Effector memory CD8-positive, alpha-beta T cell (primary cell): ENCODE data around the gene RHBDF2.

ENCODE experiments used
- ATAC-seq: fragments of 150-1000 bp; cut with Tn5 transposase; replicated peaks from 2 replicates; pipeline ENCODE4 v1.10.0; 2021; ENCODE audit warnings: mild to moderate bottlenecking, moderate library complexity
- DNase-seq, 3 experiments: peaks; one replicate each; pipeline ENCODE4 v3.0.0; 2021
- H3K27ac Mint-ChIP-seq, 2 donors: one replicate each; pipeline ENCODE4 v1.8.0; 2022; ENCODE audit warnings: mild to moderate bottlenecking in 2 of 2, mixed read lengths in 2 of 2, moderate library complexity in 2 of 2
- H3K27me3 Mint-ChIP-seq, 2 donors: one replicate each; pipeline ENCODE4 v1.8.0; 2022; ENCODE audit warnings: mixed read lengths in 2 of 2
- H3K36me3 Mint-ChIP-seq: one replicate; pipeline ENCODE4 v1.8.0; 2022; ENCODE audit warnings: mild to moderate bottlenecking, moderate library complexity, mixed read lengths; ENCODE audit not compliant: insufficient read depth
- H3K4me1 Mint-ChIP-seq, 2 donors: one replicate each; pipeline ENCODE4 v1.8.0; 2022; ENCODE audit warnings: low read depth in 2 of 2, mixed read lengths in 2 of 2
- H3K4me3 Mint-ChIP-seq, 2 donors: one replicate each; pipeline ENCODE4 v1.8.0; 2022; ENCODE audit warnings: mild to moderate bottlenecking in 2 of 2, mixed read lengths in 2 of 2, moderate library complexity in 2 of 2
- H3K9me3 Mint-ChIP-seq, 2 donors: one replicate each; pipeline ENCODE4 v1.8.0; 2022; ENCODE audit warnings: mixed read lengths in 2 of 2

Gene RHBDF2

DNA sequence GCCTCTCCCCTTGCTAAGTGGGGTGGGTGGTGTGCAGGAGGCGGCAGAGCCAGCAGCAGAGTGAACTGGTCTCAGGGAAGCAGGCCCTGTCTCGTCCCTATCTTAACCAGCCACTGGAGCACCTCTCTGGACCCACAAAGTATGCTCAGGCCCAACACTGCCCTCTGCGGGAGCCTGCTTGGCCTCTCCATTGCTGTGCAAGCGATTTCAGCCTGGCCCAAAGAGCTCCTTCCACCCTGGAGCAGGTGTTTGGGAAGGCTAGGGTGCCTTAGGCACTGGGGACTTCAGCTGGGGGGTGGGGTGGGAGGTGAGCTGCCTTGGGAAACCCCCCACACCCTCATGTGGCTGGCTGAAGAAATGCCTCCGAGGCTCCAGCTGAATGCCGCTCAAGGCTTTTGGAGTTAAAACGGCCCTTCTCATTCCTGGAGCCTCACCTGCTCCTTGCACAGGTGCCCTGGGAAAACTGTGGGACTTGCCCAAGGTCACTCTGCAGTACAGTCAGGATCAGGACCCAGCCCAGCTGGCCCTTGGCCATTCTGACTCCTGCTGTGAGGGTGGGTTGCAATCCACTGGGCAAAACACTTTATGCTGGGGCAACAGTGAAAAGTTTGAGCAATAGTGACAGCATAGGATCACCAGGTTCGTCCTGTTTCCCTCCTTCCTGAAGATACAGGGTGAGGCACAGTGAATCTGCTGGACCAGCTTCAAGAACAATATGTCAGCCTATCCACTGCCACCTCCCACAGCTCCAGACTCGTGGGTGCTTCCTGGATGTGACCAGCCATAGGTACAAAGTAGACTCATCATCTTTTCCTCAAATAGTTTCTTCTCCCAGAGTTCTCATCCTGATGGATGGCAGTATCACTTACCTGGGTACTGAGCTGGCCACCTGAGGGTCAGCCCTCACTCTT lies 42.4 kb downstream of the RHBDF2 start:
- H3K27me3 Mint-ChIP-seq: peaks cover 0 to 13% of the 10 kb centered on the region in 2 donors
- peaks cover 3% of the 10 kb centered on the region for H3K36me3 Mint-ChIP-seq
- ATAC-seq: no peak
- H3K27ac Mint-ChIP-seq: no peak overlapping the region
- H3K9me3 Mint-ChIP-seq: no peaks in the 10 kb centered on the region
- no peak overlapping the region for H3K4me3 Mint-ChIP-seq
- no peaks in the 10 kb centered on the region for H3K4me1 Mint-ChIP-seq
- no peak for DNase-seq

DNA sequence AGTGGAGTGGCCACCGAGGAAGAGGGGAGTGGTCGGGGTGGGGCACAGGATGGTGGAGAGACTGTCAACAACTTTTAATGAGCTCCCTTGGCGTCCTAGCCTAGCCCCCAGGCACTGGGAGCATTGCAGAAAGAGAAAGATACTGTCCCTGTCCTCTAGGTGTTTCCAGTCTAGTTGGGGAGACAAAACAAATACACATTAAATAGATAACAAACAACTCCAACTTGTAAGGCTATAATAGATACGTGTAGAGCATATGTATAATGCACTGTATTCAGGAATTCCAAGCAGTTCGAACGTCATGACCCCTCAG lies 47.8 kb downstream of the RHBDF2 start:
- Mint-ChIP-seq H3K9me3 (no peaks in the 10 kb centered on the region), H3K36me3 (peaks cover 10% of the 10 kb centered on the region), H3K27ac (peak overlapping the region; percentile 85 to 94), H3K4me1 (peaks cover 23 to 34% of the 10 kb centered on the region in 2 donors), H3K27me3 (no peaks in the 10 kb centered on the region), H3K4me3 (peak overlapping the region; percentile 85 to 88)
- no peak for DNase-seq
- no peak for ATAC-seq

DNA sequence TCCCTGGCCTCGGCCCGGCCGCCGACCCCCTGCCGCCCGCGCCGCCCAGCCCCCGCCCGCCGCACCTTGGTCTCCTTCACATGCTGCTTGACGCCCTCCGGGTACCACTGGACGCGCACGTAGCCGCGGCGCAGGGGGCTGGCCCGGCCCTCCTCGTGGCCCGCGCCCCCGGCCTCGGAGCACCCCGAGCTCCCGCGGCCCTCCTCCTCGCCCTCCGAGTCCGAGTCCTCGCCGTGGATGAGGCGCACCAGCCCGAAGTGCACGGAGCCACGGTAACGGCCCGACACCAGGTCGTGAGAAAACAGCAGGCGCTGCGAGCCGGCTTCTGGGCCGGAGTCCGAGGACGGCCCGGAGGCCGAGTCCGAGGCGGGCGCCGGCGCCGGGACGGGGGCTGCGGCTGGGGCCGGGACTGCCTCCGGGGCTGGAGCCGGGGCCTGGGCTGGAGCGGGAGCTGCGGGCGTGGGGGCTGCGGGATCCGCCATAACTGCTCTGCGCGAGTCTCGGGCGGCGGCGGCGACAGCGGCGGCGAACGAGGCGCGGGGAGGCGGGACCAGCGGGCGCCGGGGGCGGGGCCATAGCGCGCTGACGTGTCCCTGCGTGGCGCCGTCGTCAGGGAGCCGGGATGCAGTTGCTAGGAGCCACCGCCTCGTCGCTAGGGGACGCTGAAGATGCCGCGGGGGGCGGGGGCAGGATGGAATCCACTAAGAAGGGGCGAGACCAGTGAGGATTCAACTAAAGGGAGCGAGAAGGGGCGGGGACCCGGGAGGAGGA lies 48.4 kb downstream of the RHBDF2 start, which contains the start of gene UBE2O:
Gene UBE2O (minus strand): TSS at position 493 of the 771 bp plus-strand sequence. CDS start 11 bp downstream, at position 482.
- peaks cover 10% of the 10 kb centered on the region for H3K36me3 Mint-ChIP-seq
- H3K4me1 Mint-ChIP-seq: peaks cover 25 to 39% of the 10 kb centered on the region in 2 donors
- peak; percentile 92 for ATAC-seq
- no peaks in the 10 kb centered on the region for H3K9me3 Mint-ChIP-seq
- peak within 1 kb of the TSS; percentile 85 to 88 for H3K4me3 Mint-ChIP-seq
- peak; percentile 93 to 96 (median 96) for DNase-seq
- peak within 1 kb of the TSS; percentile 85 to 94 for H3K27ac Mint-ChIP-seq
- H3K27me3 Mint-ChIP-seq: no peaks in the 10 kb centered on the region

DNA sequence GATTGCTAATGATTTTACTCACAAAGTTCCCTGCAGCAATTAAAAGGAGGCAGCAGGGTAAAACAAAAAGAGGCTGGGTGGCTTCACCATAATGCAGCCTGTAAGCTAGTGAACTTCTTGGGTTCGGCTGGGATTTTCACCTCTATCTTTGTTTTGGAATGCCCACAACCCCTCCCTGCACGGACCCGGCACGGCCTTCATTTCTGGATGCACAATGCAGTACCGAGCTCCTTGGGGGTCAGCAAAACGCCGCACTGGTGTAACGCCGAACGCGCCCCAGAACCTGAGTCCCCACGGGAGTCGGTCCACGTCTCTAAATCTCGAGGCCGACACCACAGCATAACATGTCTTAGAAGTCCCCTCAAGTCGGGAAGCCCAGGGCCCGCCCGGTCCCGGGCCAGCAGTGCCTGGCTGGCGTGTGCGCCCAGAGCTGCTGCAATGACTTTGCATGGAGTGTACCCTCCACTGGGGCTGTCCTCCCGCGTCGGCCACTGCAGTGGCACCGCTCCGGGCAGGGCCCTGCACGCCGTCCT lies 49.0 kb downstream of the RHBDF2 start:
- H3K4me3 Mint-ChIP-seq: peak overlapping the region; percentile 85 to 88
- no peaks in the 10 kb centered on the region for H3K27me3 Mint-ChIP-seq
- no peaks in the 10 kb centered on the region for H3K9me3 Mint-ChIP-seq
- peaks cover 10% of the 10 kb centered on the region for H3K36me3 Mint-ChIP-seq
- H3K4me1 Mint-ChIP-seq: peaks cover 31 to 42% of the 10 kb centered on the region in 2 donors
- peak overlapping the region; percentile 51 to 52 for H3K27ac Mint-ChIP-seq
- no peak for DNase-seq
- ATAC-seq: peak; percentile 20

DNA sequence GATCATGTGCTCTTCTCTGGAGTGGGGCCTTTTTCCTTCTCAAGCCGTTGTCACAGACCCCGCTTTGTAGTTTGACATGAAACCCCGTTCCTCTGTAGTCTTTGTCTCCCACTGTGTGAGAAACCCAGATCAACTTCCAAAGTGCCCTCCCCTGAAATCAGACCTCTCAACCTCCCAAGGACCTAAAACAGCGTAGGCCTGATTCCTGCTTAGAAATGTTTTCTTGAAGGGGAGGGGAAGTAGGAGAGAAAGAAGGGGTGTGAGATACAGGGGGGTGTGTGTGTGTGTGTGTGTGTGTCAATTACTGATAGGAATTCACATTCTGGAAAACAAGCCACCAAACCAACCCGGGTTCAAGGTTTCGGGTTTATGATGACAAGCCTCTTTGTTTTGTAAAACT lies 49.7 kb downstream of the RHBDF2 start:
- no peak for ATAC-seq
- H3K36me3 Mint-ChIP-seq: peaks cover 10% of the 10 kb centered on the region
- no peak for DNase-seq
- no peaks in the 10 kb centered on the region for H3K27me3 Mint-ChIP-seq
- H3K4me3 Mint-ChIP-seq: peak overlapping the region; percentile 85 to 88
- no peaks in the 10 kb centered on the region for H3K9me3 Mint-ChIP-seq
- peak overlapping the region in 1 of 2 donors; percentile 52 for H3K27ac Mint-ChIP-seq
- H3K4me1 Mint-ChIP-seq: peaks cover 35 to 42% of the 10 kb centered on the region in 2 donors

DNA sequence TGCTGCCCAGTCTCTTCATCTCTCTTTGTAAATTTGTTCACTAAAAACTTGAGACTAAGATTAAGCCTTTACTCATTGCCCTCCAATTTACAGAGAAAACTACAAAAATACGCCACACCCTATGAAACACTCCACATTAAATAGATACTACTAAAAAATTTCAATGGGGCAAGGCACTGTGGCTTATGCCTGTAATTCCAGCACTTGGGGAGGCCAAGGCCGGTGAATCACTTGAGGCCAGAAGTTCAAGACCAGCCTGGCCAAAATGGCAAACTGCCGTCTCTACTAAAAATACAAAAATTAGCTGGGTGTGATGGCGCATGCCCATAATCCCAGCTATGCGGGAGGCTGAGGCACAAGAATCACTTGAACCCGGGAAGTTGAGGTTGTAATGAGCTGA lies 52.1 kb downstream of the RHBDF2 start:
- Mint-ChIP-seq H3K27me3 (no peaks in the 10 kb centered on the region), H3K4me3 (no peak overlapping the region), H3K36me3 (peaks cover 12% of the 10 kb centered on the region), H3K9me3 (no peaks in the 10 kb centered on the region), H3K27ac (no peak overlapping the region), H3K4me1 (peaks cover 53 to 65% of the 10 kb centered on the region in 2 donors)
- DNase-seq (no peak), ATAC-seq (no peak)

DNA sequence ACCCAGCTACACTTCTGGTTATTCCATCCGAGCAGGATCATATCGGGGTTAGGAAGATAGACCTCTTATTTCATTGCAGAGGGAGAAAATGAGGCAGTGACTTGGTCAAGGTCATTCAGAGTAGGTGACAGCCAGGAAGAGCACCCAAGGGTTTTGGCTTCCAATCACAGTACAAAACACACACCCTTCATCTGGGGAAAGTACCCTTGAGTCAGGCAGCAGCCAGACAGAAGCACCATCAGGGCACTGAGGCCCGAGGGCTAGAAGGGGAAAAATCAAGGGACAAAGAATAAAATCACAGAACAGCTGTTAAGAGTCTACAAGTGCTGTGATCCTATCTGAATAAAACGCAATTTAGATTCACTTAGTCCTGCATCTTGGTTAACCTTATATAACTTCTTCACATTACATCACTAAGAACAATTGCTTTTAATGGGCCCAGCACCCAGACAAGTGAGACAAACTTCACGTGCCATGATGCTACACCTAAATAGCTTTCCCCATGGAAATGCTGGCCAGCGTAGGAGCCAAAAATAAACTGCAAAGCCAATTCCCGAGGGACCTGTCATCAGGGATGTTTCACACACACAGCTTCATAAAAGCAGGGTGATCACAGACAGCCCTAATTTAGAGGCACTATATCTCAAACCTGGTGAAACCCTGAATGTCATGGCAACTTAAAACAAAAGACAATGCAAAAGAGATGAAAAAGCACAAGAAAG lies 53.1 kb downstream of the RHBDF2 start:
- Mint-ChIP-seq H3K4me1 (peaks cover 59 to 60% of the 10 kb centered on the region in 2 donors), H3K27me3 (no peaks in the 10 kb centered on the region), H3K4me3 (no peak overlapping the region), H3K9me3 (no peaks in the 10 kb centered on the region), H3K36me3 (peaks cover 9% of the 10 kb centered on the region), H3K27ac (no peak overlapping the region)
- DNase-seq (no peak), ATAC-seq (no peak)

DNA sequence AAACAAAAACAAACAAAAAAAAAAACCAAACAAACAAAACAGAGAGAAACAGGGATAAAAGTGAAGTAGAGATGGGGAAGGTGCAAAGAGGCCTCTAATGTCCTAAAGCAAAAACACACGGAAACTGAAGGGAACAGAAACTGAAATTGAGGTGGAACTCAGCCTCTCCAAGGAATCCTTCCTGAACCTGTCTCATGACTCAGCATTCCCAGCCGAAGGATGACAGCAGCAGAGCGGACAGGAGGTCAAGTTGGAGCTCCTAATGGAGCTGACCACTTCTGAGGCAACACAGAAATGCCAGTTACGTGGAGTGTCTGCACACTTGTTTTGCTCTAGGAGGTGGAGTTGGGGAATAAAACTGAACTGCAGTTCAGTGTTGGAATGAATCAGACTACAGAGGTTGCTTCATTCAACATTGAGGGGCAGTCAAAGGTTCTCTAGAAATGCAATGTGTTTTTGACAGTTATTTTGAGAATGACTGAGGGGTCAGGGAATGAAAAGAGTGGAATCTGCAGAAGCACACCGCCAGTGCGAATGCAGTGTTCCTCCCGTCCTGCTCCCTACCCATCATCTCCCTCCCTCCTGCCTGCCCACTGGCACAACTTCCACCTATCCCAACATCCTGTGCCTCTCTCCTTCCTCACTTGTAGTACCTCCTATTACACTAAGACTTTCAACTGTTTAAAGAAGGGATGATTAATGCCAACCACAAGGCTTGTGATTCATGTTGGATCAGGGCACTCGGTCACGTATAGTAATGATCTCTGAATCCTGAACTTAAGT lies 54.6 kb downstream of the RHBDF2 start:
- Mint-ChIP-seq H3K27me3 (no peaks in the 10 kb centered on the region), H3K4me3 (no peak overlapping the region), H3K36me3 (peaks cover 7% of the 10 kb centered on the region), H3K9me3 (no peaks in the 10 kb centered on the region), H3K4me1 (peaks cover 65 to 68% of the 10 kb centered on the region in 2 donors), H3K27ac (no peak overlapping the region)
- ATAC-seq: no peak
- DNase-seq: no peak

DNA sequence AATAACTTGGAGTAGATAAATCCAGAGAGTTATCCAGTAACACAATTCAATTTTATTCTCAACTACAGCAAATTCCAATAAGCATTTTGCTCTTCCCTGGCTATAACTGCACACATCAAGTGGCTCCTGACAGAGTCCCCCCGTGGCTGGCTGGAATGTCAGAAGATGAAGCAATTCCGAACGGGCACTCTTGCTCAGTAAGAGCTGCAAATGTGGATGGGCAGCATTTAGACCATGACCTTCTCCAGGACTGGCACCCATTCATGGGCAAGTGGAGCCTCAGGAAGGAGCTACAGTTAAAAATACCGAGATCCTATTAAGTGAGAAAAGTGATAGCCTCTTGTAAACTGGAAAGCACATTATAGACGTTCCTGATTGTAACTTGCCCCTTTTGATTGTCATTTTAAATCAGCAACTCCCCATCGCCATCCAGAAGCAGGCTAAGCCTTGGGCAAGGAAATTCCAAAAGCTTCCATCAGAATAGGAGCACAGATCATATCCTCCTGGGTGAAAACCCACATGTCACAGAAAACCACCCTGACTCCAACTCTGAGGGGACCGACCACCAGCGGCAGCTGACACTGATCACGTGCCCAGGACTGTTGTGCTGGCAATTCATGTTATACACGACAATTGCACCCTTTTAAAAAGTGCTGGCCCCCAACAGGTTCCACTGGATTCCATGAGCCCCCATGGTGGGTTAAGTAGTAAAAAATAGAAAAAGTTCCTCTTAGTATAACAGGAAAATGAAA lies 55.4 kb downstream of the RHBDF2 start:
- Mint-ChIP-seq H3K36me3 (peaks cover 7% of the 10 kb centered on the region), H3K27me3 (no peaks in the 10 kb centered on the region), H3K27ac (no peak overlapping the region), H3K4me3 (no peak overlapping the region), H3K9me3 (no peaks in the 10 kb centered on the region), H3K4me1 (peaks cover 62 to 64% of the 10 kb centered on the region in 2 donors)
- DNase-seq: no peak
- ATAC-seq: no peak

DNA sequence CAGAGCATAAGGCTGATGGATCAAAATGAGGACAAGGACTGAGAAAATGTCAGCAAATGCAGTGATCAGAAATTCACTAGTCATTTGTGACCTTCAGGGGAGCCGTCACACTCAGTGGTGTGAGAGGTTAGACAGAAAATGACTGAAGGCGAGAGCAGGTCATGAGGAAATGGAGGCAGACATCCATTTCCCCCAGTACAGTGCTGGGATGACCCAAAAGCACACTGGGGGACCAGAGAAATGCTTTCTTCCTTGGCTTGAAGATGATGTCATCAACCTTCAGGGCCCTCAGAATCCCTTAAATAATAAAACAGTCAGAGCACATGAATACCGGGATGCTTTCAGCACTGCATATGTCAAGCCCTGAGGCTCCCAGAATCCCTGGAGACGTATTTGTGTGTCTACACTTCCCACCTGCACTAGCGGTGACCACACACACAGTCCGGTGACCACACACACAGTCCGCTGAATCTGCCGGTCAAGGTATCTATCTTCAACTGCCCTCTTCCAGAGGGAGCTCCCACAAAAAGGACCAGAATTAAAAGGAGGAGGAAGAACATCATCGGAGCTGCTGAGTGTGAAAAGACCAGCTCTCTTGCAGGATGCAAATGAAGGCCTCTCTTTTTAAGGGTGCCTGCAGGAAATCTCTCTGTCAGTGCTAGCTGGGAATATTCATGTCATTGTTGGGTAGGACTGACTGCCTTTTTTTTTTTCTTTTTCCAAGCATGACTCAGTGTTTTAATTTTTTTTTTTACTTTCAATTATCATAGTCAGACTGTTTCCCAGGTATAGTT lies 56.5 kb downstream of the RHBDF2 start:
- Mint-ChIP-seq H3K4me3 (no peak overlapping the region), H3K27ac (peak overlapping the region in 1 of 2 donors; percentile 67), H3K9me3 (no peaks in the 10 kb centered on the region), H3K27me3 (no peaks in the 10 kb centered on the region), H3K4me1 (peaks cover 56 to 58% of the 10 kb centered on the region in 2 donors), H3K36me3 (peaks cover 7% of the 10 kb centered on the region)
- ATAC-seq: no peak
- no peak for DNase-seq
